NCI-H2029 (cell line): ENCODE measurements around the gene GHR.
A peak's percentile ranks its signal among the peaks of the same experiment; 100 is the strongest.
"Not testable (repeated sequence)": the region's sequence is repeated elsewhere in the genome, so short reads cannot be mapped to it uniquely, and the experiment has no call there.

Experiments
- DNase-seq: peaks from one replicate; lab custom pipeline; 2025; lab: John Stamatoyannopoulos, UW

The GHR gene

DNA sequence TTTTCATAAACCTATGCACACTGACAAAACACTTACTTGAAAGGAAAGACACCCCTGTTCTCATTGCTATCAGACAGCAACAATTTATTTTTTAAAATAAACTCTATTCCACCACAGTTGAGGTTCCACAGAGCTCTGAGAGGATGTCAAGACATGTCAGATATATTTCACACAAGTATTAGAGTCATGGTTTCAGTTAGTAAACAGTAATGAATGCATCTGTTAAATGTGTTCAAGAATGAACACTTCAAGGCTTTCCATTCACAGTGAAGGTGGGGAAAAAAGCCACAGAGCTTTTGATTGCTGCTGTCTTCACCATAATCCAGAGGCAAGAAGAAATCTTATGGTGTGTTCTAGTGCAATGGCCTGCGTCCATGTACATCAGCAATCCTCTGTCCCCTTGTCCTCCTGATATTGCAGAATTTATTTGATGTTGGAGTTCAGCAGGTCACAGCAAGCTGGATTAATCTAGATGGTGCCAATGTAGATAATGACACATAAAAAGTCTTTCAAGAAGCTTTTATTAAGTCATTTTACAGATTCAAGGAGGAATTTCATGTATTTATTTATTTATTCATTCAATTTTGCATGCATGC is 146.8 kb downstream of the GHR start:
- DNase-seq, result no peak

DNA sequence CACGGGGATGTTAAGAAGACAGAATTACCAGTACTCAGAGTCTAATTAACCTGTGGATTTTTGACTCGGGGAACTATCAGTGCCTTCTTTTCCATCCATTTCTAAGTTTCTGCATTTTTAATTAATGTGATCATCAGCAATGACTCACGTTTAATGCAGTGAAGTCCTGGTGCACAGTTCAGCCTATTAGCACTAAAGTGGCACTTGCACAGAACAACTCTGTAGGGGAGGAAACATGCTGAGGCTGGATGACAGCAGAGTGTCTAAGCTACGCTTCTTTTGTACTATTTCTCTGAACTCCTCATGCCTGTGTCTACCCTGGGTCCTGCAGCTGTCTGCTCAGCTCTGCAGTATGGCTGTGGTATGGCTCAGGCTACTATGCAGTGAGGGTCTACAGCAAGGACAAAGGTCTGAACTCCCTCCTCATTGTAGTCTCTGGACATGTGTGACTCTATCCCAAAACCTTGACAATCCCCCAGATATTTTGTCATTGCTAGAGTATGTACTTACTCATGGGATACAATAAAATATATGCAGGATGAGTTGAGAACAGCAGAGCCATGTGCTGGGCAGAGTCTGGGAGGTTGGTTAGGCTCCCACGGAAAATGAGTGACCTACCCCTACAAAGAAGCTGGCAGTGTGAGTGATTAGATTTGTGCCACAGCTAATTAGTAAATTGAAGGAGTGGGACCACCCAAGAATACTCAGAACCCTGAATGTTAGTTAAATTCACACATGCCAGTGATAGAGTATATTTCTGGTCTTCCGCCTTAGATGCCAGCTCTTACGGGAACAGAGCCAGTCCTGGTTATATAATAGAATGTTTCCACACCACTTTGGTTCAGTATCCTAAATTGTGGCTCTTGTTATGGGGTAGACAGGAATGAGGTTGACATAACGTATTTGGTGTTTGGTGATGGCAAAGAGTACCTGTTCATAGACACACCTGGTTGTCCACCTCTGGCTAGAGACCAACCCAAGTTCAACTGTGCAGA is 148.0 kb downstream of the GHR start:
- no peak for DNase-seq

DNA sequence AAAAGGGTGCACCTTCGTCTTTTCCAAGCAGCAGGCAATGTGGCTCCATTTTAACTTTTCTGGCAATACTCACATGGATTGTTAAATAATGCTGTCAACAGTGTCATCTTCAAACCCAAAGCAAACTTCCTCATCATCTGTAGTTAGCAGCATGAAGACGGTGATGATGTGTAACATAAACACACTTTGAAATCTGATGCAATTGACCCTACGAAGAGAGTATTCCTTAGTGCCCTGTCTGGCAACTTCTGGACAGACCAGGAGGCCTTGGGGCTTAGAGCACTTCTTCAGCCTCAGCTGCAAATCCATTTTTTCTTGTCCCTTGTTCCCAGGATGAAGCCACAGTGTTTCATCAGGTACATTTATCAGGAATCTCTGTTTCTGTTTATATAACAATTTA is 149.1 kb downstream of the GHR start:
- DNase-seq, result no peak

DNA sequence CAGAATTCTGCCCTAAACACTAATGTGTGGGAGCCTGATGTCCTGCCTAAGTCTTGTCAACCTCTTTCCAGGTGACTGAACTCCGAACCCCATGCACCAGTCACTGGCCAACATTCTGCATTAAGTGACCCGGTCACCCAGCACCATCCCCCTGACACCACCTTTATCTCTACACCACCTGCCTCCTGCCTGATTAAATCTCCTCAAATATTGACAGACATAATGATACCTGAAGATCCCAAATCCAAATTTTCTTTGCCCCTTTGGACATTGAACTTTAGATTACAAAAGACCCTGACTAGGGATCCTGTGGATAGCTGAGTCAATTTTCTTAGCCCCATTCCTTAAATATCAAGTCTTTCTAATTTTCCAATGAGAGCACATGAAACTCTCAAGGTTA is 150.1 kb downstream of the GHR start:
- DNase-seq, result no peak

DNA sequence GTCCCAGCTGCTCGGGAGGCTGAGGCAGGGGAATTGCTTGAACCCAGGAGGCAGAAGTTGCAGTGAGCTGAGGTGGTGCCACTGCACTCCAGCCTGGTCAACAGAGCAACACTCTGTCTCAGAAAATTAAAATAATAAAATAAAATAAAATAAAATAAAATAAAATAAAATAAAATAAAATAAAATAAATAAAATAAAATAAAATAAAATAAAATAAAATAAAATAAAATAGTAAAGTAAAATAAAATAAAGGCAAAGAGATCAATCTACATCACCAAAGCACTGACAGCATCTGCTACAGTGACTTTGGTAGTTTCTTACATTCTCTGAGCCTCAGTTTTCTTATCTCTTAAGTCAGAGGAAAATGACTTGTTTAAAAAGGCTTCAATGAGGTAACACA is 152.7 kb downstream of the GHR start:
- DNase-seq, result not testable (repeated sequence)

DNA sequence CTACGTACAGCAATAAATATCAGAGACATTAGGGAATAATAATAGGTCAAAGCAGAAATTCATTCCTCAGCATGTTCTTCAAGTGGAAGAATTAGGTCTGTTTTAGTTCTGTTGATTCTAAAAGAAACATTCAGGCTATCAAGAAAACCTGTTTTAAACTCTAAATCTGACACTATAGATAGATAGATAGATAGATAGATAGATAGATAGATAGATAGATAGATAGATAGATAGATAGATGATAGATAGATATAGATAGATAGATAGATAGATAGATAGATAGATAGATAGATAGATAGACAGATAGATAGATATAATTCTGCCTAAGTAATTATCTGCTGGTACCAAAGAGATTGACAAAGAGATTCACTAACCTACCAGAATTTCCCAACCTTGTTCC is 155.7 kb downstream of the GHR start:
- DNase-seq, result not testable (repeated sequence)

DNA sequence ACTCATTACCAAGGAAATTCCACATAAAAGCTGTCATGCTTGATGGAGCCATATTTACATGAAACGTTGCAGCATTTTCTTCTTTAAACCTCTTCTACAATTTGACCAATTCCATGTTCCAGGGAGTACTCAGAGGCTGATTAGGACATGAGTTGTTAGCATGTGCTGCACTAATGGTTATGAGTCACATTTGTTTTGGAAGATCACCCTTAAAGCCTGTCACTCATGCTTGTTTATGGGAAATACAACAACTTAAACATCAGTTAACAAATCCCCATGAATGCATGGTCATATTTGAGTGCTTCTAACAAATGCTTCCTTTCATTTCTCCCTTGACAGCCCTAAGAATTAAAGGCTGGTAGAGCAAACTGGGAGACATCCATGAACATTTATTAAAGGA is 156.1 kb downstream of the GHR start:
- DNase-seq, result no peak

DNA sequence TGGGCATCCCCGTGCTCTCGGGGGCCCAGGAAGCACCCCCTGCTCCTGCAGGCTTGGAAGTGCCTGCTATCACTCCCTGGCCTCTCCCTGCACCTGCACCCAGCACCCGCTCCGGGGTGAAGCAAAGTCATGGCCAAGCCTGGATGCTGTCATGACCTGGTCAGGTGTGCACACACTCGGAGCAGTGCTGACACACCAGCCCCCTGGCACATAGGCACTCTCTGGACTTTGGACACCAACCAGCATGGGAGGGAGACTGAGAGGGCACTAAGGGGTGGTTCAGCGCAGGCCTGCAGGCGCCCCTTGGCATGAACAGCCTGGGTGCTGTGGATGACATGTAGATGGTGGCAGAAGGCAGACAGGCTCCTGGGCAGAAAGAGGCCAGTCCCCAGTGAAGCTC is 158.6 kb downstream of the GHR start:
- DNase-seq, result no peak

DNA sequence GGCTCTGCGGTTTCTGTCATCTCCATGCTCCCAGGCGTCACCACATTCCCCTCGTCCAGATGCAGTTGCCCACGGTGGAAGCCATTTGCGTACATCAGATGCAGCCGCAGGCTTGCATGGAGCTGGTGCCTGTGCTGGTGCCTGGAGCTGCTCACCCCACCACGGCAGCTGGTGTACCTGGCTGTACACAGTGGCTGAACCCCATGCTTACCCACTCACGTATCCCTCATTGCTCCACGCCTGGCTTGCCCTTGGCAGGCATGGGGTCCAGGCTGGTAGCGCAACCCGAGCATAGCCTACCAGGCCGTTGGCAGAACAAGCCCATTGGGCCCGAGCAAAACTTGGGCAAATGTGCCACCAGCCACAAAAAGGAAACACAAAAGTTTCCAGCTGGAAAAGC is 159.5 kb downstream of the GHR start:
- DNase-seq, result no peak

DNA sequence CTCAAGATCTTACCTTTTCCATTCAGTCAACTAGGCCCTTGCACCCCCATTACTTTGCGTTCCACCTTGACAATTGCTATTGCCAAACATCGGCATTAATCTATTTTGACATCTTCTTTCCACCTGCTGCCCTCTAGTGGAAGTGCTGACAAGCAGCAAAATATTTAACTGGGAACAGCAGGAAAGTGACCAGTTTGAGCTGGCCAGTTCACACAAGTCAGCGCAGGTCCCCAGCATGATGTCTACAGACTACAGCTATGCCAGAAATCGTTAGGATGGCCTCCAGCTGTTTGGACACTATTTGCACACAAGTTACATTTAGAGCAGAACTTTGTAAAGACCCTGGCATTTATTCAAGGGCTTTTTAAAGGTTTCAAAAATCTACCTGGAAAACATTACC is 160.1 kb downstream of the GHR start:
- DNase-seq, result peak; percentile 40

DNA sequence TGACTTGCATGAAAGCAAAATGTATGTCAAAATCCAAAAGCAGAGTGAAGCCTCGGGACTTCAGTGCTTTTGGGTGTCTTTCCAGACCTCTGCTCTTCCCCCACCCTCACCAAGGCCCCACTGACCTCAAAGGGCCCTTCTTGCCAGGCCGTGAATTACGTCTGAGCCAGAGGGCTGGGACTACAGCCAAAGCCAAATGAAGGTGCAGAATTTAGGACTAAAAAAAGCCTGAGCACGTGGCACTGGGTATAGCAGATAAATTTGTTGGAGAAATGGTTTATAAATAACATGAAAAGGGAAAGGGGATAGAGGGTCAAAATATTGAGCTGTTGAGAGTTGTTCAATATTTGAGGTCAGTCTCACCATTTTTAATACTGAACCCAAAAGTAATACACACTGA is 163.4 kb downstream of the GHR start:
- no peak for DNase-seq

DNA sequence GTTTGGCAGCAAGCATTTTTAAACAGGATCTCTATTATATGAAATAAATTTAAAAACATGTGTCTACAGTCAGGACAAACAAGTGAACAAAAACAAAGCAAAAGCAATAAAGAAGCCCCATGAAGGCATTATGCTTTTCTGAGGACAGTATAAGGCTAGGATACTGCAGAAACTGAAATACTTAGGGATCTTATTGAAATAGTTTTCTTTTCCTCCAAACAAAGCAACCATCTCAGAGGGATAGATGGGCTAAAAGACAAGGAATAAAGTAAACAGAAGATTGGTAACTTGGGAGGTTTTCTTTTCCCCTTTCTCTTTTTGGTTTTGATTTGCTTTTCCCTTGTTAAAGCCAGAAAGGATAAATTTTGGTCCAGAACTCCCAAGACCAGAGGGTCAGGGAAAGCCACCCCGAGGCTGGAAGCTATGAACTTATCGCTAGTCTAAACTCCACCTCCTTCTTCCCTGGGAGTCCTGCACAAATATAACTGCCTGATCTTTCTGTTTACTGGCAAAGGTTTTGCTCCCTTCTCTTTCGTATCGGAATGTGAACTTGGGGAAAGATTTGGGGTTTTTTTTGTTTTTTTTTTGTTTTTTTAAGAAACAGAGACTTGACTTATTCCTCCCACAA is 164.0 kb downstream of the GHR start:
- no peak for DNase-seq

DNA sequence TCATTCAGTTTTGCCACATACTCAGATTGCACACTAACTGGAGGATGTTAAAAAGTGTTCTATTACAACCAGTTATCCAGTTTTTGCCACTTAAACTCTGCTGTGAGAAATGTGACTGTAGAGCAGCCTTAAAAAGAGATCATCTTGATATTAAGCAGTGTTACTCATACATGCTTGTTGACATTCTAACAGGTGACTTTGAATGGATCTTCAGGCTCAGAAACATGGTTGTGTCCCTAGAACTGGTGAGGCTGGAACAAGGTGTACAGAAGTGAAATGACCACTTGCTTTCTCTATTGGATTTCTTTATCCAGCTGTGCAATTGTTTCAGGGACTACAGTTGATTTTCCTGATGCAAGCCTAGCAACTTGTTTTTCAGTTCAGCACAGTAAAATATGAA is 167.3 kb downstream of the GHR start:
- no peak for DNase-seq

DNA sequence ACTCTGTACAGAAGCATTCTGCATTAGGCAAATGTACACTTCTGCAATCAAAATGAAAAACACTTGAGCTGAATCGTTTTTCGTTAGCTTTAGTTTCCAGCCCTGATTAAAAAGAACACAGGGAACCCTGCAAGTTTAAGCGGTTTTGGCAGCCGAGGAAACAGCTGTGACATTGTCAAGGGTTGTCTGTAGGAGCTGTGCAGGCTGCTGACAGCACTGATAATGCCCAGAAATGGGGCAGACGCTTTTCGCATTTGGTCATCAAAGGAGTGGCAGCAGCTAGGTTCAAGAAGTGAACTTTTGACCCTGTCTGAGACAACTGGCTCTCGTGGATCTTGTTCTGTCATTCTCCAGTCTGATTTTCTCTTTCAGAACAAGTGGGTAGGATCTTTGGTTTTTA is 167.8 kb downstream of the GHR start:
- no peak for DNase-seq

DNA sequence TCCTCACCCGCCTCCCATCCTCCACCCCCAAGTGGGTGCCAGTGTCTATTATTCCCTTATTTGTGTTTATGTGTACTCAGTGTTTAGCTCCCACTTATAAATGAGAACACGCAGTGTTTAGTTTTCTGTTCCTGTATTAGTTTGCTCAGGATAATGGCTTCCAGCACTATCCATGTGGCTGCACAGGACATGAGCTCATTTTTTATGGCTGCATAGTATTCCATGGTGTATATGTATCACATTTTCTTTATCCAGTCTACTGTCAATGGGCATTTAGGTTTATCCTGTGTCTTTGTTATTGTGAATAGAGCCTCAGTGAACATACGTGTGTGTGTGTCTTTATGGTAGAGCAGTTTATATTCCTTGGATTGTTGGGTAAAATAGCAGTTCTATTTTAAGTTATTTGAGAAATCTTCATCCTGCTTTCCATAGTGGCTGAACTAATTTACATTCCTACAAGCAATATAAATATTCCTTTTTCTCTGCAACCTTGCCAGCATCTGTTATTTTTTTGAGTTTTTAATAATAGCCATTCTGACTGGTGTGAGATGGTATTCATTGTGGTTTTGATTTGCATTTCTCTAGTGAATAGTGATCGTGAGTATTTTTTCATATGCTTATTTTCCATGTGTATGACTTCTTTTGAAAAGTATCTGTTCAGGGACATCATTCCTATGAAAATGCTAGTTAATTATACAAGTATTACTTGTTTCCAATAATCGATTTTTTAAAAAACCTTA is 169.3 kb downstream of the GHR start:
- DNase-seq, result no peak

DNA sequence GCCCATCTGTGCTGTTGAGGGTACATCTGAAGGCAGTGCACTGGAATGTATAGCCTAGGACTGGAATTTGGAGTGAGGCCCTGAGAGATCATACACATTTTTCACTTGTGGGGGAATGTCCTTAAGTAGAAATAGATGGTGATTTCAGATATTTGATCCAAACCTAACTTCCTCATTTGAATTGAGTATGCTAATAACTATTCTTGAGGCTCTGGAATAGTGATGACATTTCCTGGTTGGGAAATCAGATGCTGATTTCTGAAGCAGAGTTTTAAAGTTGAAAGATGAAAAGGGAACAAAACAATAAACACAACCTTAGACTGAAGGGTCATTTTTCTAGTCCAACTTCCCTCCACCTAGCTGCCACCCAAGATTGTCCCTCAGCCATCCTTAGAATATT is 170.4 kb downstream of the GHR start:
- no peak for DNase-seq

DNA sequence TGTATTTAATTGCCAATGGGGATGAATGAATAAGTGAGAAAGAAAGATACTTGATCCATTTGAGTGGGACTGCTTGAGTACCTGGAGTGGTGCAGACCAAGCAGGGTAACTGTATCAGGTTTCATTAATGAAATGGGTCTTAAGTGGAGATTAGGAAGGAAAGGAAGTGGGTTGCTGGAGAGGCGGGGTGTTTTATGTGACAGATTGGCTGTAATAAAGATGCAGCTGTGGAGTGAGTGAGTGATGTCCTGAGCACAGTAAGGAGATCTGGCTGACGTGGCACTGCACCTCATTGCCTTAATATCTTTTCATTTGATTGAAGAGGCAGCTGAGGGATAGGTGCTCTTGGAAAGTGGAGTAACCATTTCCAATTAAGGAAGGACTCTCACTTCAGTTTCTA is 172.4 kb downstream of the GHR start:
- DNase-seq, result peak; percentile 27

DNA sequence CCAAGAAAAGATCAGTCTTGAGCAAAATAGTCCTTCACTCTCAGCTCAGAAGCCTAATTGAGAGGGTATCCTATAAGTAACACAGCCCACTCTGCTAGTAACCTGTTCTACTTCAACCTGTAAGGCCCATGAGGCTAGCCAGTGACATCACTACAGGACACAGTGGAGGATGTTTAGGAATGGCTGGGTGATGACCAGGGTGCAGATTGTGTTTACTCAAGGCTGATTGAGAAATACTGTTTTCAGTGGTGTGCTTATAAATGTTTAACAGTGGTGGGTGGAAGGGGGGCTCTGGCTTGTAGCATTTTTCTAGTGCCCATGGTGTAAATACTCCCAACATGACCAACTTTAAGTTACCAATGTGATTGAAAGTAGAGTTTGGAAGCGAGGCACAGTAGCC is 173.6 kb downstream of the GHR start:
- DNase-seq, result no peak

DNA sequence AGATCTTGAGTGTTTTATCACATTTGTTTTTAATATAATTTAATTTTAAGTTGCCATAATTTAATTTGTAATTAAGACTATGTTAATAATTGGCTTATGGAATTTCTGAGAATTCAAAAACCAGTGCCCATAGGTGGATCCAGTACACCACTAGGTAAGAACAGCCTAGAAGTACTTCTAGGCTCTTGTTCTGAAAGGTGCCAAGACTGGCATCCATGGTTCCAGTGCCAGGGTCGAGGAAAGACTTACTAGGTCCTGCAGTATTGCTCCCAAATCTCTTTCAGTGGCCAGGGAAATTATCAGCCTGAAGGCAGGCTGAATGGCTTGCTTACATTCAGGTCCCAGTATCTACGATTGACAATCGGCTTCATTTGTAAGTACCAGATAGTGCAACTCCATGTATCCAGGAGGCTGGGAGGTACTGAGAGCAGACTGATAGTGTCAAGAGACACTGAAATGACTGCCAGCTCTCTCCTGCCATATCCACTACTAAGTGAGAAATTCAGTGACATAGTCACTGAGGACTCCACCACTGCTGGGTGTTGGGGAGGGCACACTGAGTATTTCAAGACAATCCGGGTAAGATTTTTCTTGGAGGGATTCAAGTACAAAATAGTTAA is 174.2 kb downstream of the GHR start:
- DNase-seq, result no peak

DNA sequence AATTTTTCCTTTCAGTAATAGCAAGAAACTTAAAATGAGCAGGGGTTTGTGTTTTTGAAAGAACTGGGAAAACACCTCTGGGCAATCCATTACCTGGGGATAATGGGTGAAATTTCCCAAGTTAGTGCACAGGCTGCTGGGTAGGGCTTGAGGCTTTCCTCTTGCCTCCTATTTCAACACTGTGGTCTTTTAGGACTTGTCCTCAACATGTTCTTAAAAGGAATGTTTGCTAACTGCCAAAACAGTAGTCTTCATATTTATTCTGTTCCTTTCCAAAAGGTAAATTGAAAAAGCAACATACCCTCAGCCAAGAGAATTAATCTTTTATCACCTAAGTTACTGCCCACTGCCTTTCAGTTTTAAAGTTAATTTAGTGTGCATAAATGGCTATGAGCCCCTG is 175.1 kb downstream of the GHR start:
- DNase-seq, result no peak

DNA sequence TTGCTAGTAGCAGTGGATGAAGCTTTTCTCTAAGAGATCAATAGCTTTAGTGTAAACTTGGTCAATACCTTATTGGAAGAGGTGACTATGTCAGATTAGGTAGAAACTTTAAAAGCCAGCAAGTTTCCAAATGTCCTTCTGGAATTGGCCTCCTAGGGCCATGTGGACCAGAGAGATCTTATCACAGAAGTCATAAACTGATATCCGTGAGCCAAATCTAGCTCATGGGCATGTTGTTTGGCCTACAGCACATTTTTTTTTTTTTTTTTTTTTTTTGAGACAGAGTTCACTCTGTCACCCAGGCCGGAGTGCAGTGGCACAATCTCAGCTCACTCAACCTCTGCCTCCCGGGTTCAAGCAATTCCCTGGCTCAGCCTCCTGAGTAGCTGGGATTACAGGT is 175.9 kb downstream of the GHR start:
- DNase-seq, result no peak

DNA sequence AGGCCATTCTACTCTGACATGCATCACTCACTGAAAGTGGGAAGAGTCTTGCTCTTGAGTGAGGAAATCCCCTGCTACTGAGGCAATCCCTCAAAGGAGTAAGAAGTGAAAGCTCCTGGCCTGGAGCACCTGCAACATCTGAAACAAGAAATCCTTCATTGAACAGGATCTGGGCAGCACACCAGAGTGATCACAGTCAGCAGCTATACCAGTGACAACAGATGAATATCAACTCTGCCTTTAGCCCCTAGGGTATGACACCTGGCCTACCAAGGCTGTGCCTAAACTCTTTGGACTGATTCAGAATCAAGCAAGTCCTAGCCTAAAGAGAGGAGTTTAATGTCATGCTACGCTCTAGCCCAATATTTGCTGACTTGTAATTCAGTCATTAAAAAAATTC is 177.2 kb downstream of the GHR start:
- DNase-seq, result no peak
